ENCODE results near the gene KDM7A. TPM values are rescaled to one million over a fixed set of nuclear protein-coding genes. Genes with fewer than 3 reads are reported as not detected.

KDM7A gene
- total RNA-seq, 1 donor from 2014 or later: 65.1 TPM

- no peaks in the 10 kb centered on the region for H3K9me3 ChIP-seq
- no peaks in the 10 kb centered on the region for H3K4me1 ChIP-seq
- DNase-seq (ENCODE audit: low spot score in 2 of 2): no peak
- no peak overlapping the region for H3K4me3 ChIP-seq
- intact Hi-C loops (cut with DNase I): no loop called here
- H3K27me3 ChIP-seq: no peaks in the 10 kb centered on the region
- TF ChIP-seq CTCF (IDR thresholded peaks at IDR 0.05): no peak
- no peak overlapping the region for H3K27ac ChIP-seq
- no peaks in the 10 kb centered on the region for H3K36me3 ChIP-seq
Observed at GRCh38 chr7:140146574-140146973, 30.2 kb downstream of the KDM7A start.

DNA sequence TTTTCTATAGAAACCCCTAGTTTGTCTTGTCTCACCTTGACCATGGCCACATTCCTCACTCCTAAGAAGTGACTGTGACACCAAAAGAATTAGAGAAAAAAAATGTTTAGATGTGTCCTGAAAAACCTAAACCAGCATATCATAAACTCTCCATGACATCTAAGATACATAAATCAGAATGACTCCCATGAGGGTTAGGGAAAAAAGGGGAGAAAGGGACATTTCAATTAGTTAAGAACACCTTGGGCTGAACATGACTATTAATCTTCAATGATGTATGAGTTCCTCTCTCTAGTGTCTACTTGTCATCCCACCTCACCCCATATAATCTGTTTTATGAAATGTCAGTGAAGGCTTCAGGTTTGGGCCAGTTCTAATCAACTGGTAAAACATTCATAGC lies 31.1 kb downstream of the KDM7A start:
- Histone ChIP-seq H3K9me3 (no peaks in the 10 kb centered on the region), H3K36me3 (no peaks in the 10 kb centered on the region), H3K4me1 (no peaks in the 10 kb centered on the region), H3K4me3 (no peak overlapping the region), H3K27me3 (no peaks in the 10 kb centered on the region), H3K27ac (no peak overlapping the region)
- intact Hi-C loops (cut with DNase I): no loop called here
- no peak for DNase-seq (ENCODE audit: low spot score in 2 of 2)
- no peak for TF ChIP-seq CTCF (IDR thresholded peaks at IDR 0.05)

- Histone ChIP-seq H3K4me1 (no peaks in the 10 kb centered on the region), H3K9me3 (no peaks in the 10 kb centered on the region), H3K27me3 (no peaks in the 10 kb centered on the region), H3K36me3 (no peaks in the 10 kb centered on the region), H3K4me3 (no peak overlapping the region), H3K27ac (no peak overlapping the region)
- DNase-seq (ENCODE audit: low spot score in 2 of 2): no peak
- TF ChIP-seq CTCF (IDR thresholded peaks at IDR 0.05): no peak
- intact Hi-C loops (cut with DNase I): no loop called here
Observed at GRCh38 chr7:140144821-140145220, 32.0 kb downstream of the KDM7A start.

GRCh38 chr7:140143997-140144396 lies 32.8 kb downstream of the KDM7A start:
- H3K27me3 ChIP-seq: no peaks in the 10 kb centered on the region
- H3K27ac ChIP-seq: no peak overlapping the region
- no peak for TF ChIP-seq CTCF (IDR thresholded peaks at IDR 0.05)
- DNase-seq (ENCODE audit: low spot score in 2 of 2): no peak
- intact Hi-C loops (cut with DNase I): no loop called here
- no peak overlapping the region for H3K4me3 ChIP-seq
- no peaks in the 10 kb centered on the region for H3K36me3 ChIP-seq
- no peaks in the 10 kb centered on the region for H3K4me1 ChIP-seq
- no peaks in the 10 kb centered on the region for H3K9me3 ChIP-seq

DNA sequence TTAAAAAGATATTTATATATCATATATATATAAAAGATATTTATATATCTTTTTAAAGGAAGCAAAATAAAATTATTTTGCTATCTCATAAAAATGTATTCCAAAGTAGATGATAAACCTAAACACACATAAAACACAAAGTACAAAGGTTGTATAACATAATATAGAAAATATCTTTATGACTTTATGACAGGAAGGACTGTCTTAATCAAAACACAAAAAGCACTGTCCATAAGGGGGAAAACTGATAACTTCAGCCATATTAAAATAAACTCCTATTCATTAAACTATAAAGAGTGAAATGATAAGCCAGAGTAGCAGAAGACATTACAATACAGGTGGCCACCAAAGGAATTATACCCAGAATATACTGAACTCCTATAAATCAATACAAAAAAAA lies 34.8 kb downstream of the KDM7A start:
- Histone ChIP-seq H3K36me3 (peaks cover under 1 to 3% of the 10 kb centered on the region in 2 donors), H3K4me3 (no peak overlapping the region), H3K27ac (no peak overlapping the region), H3K9me3 (no peaks in the 10 kb centered on the region), H3K27me3 (no peaks in the 10 kb centered on the region), H3K4me1 (no peaks in the 10 kb centered on the region)
- intact Hi-C loops (cut with DNase I): no loop called here
- no peak for TF ChIP-seq CTCF (IDR thresholded peaks at IDR 0.05)
- no peak for DNase-seq (ENCODE audit: low spot score in 2 of 2)

GRCh38 chr7:140141256-140141655 lies 35.5 kb downstream of the KDM7A start:
- H3K9me3 ChIP-seq: no peaks in the 10 kb centered on the region
- peaks cover 3 to 5% of the 10 kb centered on the region in 2 donors for H3K36me3 ChIP-seq
- intact Hi-C loops (cut with DNase I): no loop called here
- no peaks in the 10 kb centered on the region for H3K4me1 ChIP-seq
- H3K27me3 ChIP-seq: no peaks in the 10 kb centered on the region
- no peak for DNase-seq (ENCODE audit: low spot score in 2 of 2)
- no peak overlapping the region for H3K4me3 ChIP-seq
- no peak overlapping the region for H3K27ac ChIP-seq
- TF ChIP-seq CTCF (IDR thresholded peaks at IDR 0.05): no peak

Measured in ascending aorta (tissue), 2 donors.